Lung (tissue), 12 donors: ENCODE results near the gene TRIM7. TPM values are rescaled to one million over a fixed set of nuclear protein-coding genes. Genes with fewer than 3 reads are reported as not detected.

ENCODE experiments used
- ATAC-seq: fragments of 200-7000 bp; cut with Tn5 transposase; one replicate; pipeline ENCODE4 v1.9.1; 2020; ENCODE audit warnings: moderate number of reproducible peaks; ENCODE audit not compliant: insufficient read depth, low FRiP score
- DNase-seq, 3 donors: peaks; one replicate each; pipeline ENCODE4 v3.0.0-alpha.2; 2013 to 2017
- H3K27ac ChIP-seq, 2 donors: one replicate each; pipeline ENCODE4 v1.5.1; 2013; ENCODE audit warnings: mild to moderate bottlenecking in 2 of 2, moderate library complexity in 2 of 2, control low read depth in 1 of 2, inconsistent platforms in 1 of 2, low read depth in 1 of 2, low read length in 1 of 2
- H3K27me3 ChIP-seq, 3 donors: one replicate each; pipeline ENCODE4 v1.5.1; 2013; ENCODE audit warnings: low read length in 2 of 3; ENCODE audit not compliant: control insufficient read depth in 3 of 3, insufficient read depth in 3 of 3
- H3K36me3 ChIP-seq, 4 donors: one replicate each; pipeline ENCODE4 v1.5.1; 2013; ENCODE audit warnings: low read length in 4 of 4, mild to moderate bottlenecking in 1 of 4, moderate library complexity in 1 of 4; ENCODE audit not compliant: control insufficient read depth in 4 of 4, insufficient read depth in 4 of 4
- H3K4me1 ChIP-seq, 5 donors: one replicate each; pipeline ENCODE4 v1.5.1; 2013; ENCODE audit warnings: low read length in 5 of 5, mild to moderate bottlenecking in 2 of 5, moderate library complexity in 1 of 5; ENCODE audit not compliant: control insufficient read depth in 5 of 5, insufficient read depth in 5 of 5
- H3K4me3 ChIP-seq: one replicate; pipeline ENCODE4 v1.5.1; 2013; ENCODE audit warnings: mild to moderate bottlenecking, control low read depth, moderate library complexity
- H3K9ac ChIP-seq, 2 donors: one replicate each; pipeline ENCODE4 v1.5.1; 2013; ENCODE audit warnings: low read length in 2 of 2, control low read depth in 1 of 2; ENCODE audit not compliant: insufficient read depth in 1 of 2
- H3K9me3 ChIP-seq, 4 donors: one replicate each; pipeline ENCODE4 v1.5.1; 2013; ENCODE audit warnings: low read length in 3 of 4, mild to moderate bottlenecking in 1 of 4, moderate library complexity in 1 of 4; ENCODE audit not compliant: control insufficient read depth in 4 of 4, insufficient read depth in 3 of 4
- WGBS, 2 donors: extraction: QIAGEN DNeasy Blood & Tissue Kit; methylation state at CpG; one replicate each; pipeline ENCODE4 v1.1.7; 2013; 5-methylcytosine and 5-hydroxymethylcytosine counted together
- polyA plus RNA-seq, 2 donors: library from polyadenylated mRNA; stranded (reverse); fragments of 200-250 nt; gene quantifications; one replicate each; pipeline ENCODE4 v1.2.1, GENCODE V29; 2013
- total RNA-seq, 2 donors: library from RNA; depleted of rRNA in 1 of 2; stranded (reverse); fragments of >200 nt in 1 of 2; gene quantifications; one replicate each; pipeline ENCODE4 v1.2.1, GENCODE V29; 2014 to 2021
- TF ChIP-seq, protein P1 (sequence below): IDR thresholded peaks from 2 replicates; pipeline ENCODE4 v1.5.1; 2012; ENCODE audit warnings: mild to moderate bottlenecking; ENCODE audit errors: control extremely low read depth, extremely low read depth
- donor health status: control.
- donor health status: control.
- donor health status: Bipolar disorder and iron deficiency.
- donor health status: healthy.
- donor health status: DM: yes; HTN: yes; CAD: no.

Gene TRIM7
- total and polyA plus RNA-seq, 4 donors, result 0.46 to 3.8 (median 2.4) TPM

DNA sequence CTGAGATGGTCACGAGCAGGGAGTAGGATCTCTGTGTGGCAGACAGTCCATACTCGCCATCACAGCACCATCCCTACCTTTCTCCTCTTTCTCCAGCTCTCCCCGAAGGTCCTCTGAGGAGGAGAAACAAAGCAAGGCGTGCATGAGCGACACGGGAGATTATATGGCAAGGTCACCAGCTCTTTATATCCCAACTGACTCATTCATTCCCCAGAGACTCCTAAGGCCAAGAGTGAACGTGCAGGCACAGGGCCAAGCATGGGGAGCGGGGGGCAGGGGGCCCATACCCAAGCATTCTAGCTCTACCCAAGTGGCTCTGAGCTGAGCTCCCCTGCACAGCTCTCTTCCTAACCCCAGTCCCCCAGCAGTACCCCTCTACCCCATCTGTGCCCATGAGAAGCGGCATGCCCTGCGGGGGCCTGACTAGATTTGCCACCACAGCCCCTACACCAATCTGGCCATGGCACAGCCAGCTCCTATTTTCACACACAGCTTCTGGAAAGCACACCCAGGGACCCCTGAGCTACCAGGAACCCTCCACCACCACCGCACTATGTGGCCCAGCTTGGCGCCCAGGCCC, 6.8 kb downstream of the TRIM7 start:
- WGBS, 2 donors, result 89 to 90% methylated on average over 12 of the region's 12 CpGs
- no peak for ATAC-seq
- peaks cover 0 to 26% (median 23%) of the 10 kb centered on the region in 3 donors for H3K27me3 ChIP-seq

DNA sequence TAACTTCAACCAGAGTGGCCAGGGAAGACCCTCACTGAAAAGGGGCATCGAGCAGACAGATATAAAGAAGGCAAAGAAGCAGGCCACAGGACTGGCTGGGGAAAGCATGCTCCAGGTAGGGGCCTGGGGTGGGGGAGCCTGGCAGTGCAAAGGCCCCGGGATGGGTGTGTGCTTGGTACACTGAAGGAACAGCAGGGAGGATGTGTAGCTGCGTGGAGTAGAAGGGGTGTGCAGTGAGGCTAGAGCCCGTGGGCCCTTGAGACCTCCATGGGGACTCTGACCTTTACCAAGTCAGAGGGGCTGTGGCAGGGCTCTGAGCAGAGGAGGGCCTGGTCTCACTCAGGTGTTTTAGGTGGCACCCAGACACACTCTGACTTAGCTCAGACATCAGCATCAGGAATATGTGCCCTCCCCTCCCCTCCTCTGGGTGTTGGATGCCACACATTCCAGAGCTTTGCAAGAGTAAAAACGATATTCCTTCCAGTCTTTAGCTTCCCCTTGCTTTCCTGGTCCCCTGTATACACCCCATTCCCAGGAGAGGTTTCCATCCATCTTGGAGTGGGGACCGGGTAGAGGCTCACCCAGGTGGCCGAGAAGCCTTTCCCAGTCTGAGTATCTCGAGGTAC, 7.6 kb downstream of the TRIM7 start:
- Histone ChIP-seq H3K9ac (no peak overlapping the region), H3K4me3 (no peak overlapping the region), H3K36me3 (no peaks in the 10 kb centered on the region), H3K27ac (no peak overlapping the region), H3K4me1 (peaks cover 0 to 8% (median 4%) of the 10 kb centered on the region in 5 donors), H3K27me3 (peaks cover 0 to 22% (median 17%) of the 10 kb centered on the region in 3 donors), H3K9me3 (no peaks in the 10 kb centered on the region)
- 67 to 78% methylated on average over 8 of the region's 8 CpGs for WGBS, 2 donors
- DNase-seq (no peak), ATAC-seq (no peak)
- TF ChIP-seq, protein P1, sequence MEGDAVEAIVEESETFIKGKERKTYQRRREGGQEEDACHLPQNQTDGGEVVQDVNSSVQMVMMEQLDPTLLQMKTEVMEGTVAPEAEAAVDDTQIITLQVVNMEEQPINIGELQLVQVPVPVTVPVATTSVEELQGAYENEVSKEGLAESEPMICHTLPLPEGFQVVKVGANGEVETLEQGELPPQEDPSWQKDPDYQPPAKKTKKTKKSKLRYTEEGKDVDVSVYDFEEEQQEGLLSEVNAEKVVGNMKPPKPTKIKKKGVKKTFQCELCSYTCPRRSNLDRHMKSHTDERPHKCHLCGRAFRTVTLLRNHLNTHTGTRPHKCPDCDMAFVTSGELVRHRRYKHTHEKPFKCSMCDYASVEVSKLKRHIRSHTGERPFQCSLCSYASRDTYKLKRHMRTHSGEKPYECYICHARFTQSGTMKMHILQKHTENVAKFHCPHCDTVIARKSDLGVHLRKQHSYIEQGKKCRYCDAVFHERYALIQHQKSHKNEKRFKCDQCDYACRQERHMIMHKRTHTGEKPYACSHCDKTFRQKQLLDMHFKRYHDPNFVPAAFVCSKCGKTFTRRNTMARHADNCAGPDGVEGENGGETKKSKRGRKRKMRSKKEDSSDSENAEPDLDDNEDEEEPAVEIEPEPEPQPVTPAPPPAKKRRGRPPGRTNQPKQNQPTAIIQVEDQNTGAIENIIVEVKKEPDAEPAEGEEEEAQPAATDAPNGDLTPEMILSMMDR, result no peak

More for the DNA sequence above, 6.8 kb downstream of the TRIM7 start:
- Histone ChIP-seq H3K4me3 (no peak overlapping the region), H3K27ac (no peak overlapping the region), H3K4me1 (peaks cover 0 to 5% (median 0%) of the 10 kb centered on the region in 5 donors), H3K9ac (no peak overlapping the region), H3K9me3 (no peaks in the 10 kb centered on the region), H3K36me3 (no peaks in the 10 kb centered on the region)
- no peak for DNase-seq
- TF ChIP-seq, protein P1, result no peak

DNA sequence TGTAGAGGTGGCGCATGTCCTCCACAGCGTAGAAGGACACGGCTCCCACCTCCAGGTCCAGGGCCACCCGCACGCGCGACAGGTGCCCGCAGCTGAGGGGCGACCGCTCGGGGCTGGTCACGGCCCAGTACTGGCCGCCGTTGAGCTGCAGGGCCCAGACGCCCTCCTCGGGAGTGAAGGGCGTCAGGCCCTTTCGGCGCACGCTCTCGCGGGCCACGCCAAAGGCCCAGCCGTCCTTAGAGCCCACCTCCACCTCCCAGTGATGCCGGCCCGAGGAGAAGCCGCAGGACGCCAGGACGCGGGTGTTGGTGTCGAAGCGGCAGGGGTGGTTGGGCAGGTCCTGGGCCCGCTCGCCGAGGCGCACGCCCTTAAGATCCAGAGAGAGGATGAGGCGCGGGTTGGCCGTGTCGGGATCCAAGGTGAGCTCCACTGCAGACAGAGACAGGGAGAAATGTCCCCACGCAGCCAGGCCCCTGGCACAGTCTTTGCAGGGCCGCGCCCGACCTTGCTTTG, 9.7 kb downstream of the TRIM7 start:
- no peak overlapping the region for H3K9ac ChIP-seq
- H3K27ac ChIP-seq, result no peak overlapping the region
- WGBS, 2 donors, result 79 to 82% methylated on average over 45 of the region's 45 CpGs
- H3K27me3 ChIP-seq, result peaks cover 0 to 5% (median 4%) of the 10 kb centered on the region in 3 donors
- H3K4me3 ChIP-seq, result no peak overlapping the region
- H3K36me3 ChIP-seq, result no peaks in the 10 kb centered on the region
- H3K4me1 ChIP-seq, result peaks cover 0 to 18% (median 4%) of the 10 kb centered on the region in 5 donors
- H3K9me3 ChIP-seq, result no peaks in the 10 kb centered on the region
- no peak for ATAC-seq
- TF ChIP-seq, protein P1, result no peak
- peak in 1 of 3 donors; percentile 12 for DNase-seq
